SK-N-DZ (cell line): ENCODE measurements around the gene PCDH15.
A peak's percentile ranks its signal among the peaks of the same experiment; 100 is the strongest.
"Not testable (repeated sequence)": the region's sequence is repeated elsewhere in the genome, so short reads cannot be mapped to it uniquely, and the experiment has no call there.

Experiments
- DNase-seq: peaks from one replicate; pipeline ENCODE4 v3.0.0-alpha.2; 2015; ENCODE audit warnings: low spot score

PCDH15 gene

GRCh38 chr10:54559498-54559897 is 241.5 kb downstream of the PCDH15 start:
- DNase-seq, result no peak

- DNase-seq, result no peak
Measured at GRCh38 chr10:54554028-54554427, 247.0 kb downstream of the PCDH15 start.

GRCh38 chr10:54550016-54550415 is 251.0 kb downstream of the PCDH15 start:
- no peak for DNase-seq

GRCh38 chr10:54531296-54531695 is 269.7 kb downstream of the PCDH15 start:
- no peak for DNase-seq

GRCh38 chr10:54530299-54530698 is 270.7 kb downstream of the PCDH15 start:
- no peak for DNase-seq

GRCh38 chr10:54525816-54526215 is 275.2 kb downstream of the PCDH15 start:
- no peak for DNase-seq

GRCh38 chr10:54515244-54515643 is 285.8 kb downstream of the PCDH15 start:
- DNase-seq, result not testable (repeated sequence)

GRCh38 chr10:54503863-54504262 is 297.2 kb downstream of the PCDH15 start:
- no peak for DNase-seq

GRCh38 chr10:54501929-54502328 is 299.1 kb downstream of the PCDH15 start:
- DNase-seq, result no peak

GRCh38 chr10:54496852-54497251 is 304.2 kb downstream of the PCDH15 start:
- no peak for DNase-seq

GRCh38 chr10:54487743-54488142 is 313.3 kb downstream of the PCDH15 start:
- no peak for DNase-seq

GRCh38 chr10:54485971-54486370 is 315.1 kb downstream of the PCDH15 start:
- no peak for DNase-seq

GRCh38 chr10:54484186-54484585 is 316.8 kb downstream of the PCDH15 start:
- DNase-seq, result no peak

- no peak for DNase-seq
Measured at GRCh38 chr10:54478601-54479000, 322.4 kb downstream of the PCDH15 start.

GRCh38 chr10:54477738-54478137 is 323.3 kb downstream of the PCDH15 start:
- no peak for DNase-seq

- DNase-seq, result no peak
Measured at GRCh38 chr10:54470324-54470631, 330.8 kb downstream of the PCDH15 start.

GRCh38 chr10:54469587-54470323 is 331.3 kb downstream of the PCDH15 start:
- no peak for DNase-seq

GRCh38 chr10:54454271-54454670 is 346.8 kb downstream of the PCDH15 start:
- no peak for DNase-seq

- DNase-seq, result no peak
Measured at GRCh38 chr10:54449056-54449455, 352.0 kb downstream of the PCDH15 start.

GRCh38 chr10:54444170-54444569 is 356.9 kb downstream of the PCDH15 start:
- no peak for DNase-seq

- no peak for DNase-seq
Measured at GRCh38 chr10:54441275-54441674, 359.8 kb downstream of the PCDH15 start.

GRCh38 chr10:54434782-54435181 is 366.2 kb downstream of the PCDH15 start:
- no peak for DNase-seq

GRCh38 chr10:54415483-54415882 is 385.5 kb downstream of the PCDH15 start:
- no peak for DNase-seq

GRCh38 chr10:54402576-54402975 is 398.5 kb downstream of the PCDH15 start:
- DNase-seq, result peak; percentile 42
